ENCODE measurements around the gene GABRR3.

GABRR3 gene

DNA sequence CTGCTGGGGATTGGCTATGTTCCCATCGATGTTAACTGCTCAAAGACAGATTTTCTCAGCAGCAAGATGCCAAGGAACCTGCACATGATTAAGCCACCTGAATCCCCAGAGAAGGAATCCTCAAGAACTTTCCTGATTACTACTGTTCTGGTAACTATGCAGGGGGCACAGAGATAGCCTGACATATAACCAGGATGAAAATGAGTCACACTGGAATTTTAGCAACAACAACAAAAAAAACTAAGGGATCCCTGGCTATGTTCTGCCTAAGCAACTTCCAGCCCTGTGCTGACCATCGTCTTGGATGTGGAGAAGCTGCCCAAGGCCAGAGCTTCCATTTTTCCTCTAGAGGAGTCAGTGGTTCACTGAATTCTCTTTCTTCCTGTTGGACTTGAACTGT lies 76.7 kb downstream of the GABRR3 start:
- TF ChIP-seq CTCF (IDR thresholded peaks at IDR 0.05) = no peak
- DNase-seq = no peak
- Histone ChIP-seq H3K27ac (no peak overlapping the region), H3K27me3 (no peaks in the 10 kb centered on the region), H3K36me3 (peaks cover 7 to 47% (median 33%) of the 10 kb centered on the region in 3 donors), H3K9me3 (no peaks in the 10 kb centered on the region), H3K4me3 (no peak overlapping the region), H3K4me1 (peaks cover 0 to 7% (median 0%) of the 10 kb centered on the region in 4 donors)
- intact Hi-C loops (cut with DNase I; ENCODE audit: low total_unique reads) = no loop called here

- no peaks in the 10 kb centered on the region for H3K27me3 ChIP-seq
- TF ChIP-seq CTCF (IDR thresholded peaks at IDR 0.05) = no peak
- peaks cover 13 to 53% (median 35%) of the 10 kb centered on the region in 3 donors for H3K36me3 ChIP-seq
- no peak overlapping the region for H3K4me3 ChIP-seq
- H3K27ac ChIP-seq = no peak overlapping the region
- H3K4me1 ChIP-seq = peaks cover 0 to 7% (median 0%) of the 10 kb centered on the region in 4 donors
- no peaks in the 10 kb centered on the region for H3K9me3 ChIP-seq
- intact Hi-C loops (cut with DNase I; ENCODE audit: low total_unique reads) = no loop called here
- no peak for DNase-seq
Measured at GRCh38 chr3:97957617-97958311, 77.4 kb downstream of the GABRR3 start.

DNA sequence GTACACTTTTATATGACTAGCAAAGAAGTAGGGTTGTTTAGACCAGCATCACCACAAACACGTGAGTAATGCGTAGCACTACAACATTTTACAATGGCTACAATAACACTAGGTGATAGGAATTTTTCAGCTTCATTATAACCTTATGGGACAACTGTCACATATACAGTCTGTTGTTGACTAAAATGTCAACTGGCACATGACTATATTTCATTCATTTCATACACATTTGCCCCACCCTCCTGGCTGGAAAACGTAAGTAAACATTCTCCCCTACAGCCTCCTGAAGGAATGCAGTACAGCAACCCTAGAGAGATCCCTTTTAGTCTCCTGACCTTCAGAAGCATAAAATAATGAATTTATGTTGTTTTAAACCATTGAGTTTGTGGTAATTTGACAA lies 79.1 kb downstream of the GABRR3 start:
- Histone ChIP-seq H3K4me1 (no peaks in the 10 kb centered on the region), H3K36me3 (peaks cover 17 to 64% (median 35%) of the 10 kb centered on the region in 3 donors), H3K27ac (no peak overlapping the region), H3K4me3 (no peak overlapping the region), H3K9me3 (no peaks in the 10 kb centered on the region), H3K27me3 (no peaks in the 10 kb centered on the region)
- no peak for DNase-seq
- no peak for TF ChIP-seq CTCF (IDR thresholded peaks at IDR 0.05)
- intact Hi-C loops (cut with DNase I; ENCODE audit: low total_unique reads) = no loop called here

DNA sequence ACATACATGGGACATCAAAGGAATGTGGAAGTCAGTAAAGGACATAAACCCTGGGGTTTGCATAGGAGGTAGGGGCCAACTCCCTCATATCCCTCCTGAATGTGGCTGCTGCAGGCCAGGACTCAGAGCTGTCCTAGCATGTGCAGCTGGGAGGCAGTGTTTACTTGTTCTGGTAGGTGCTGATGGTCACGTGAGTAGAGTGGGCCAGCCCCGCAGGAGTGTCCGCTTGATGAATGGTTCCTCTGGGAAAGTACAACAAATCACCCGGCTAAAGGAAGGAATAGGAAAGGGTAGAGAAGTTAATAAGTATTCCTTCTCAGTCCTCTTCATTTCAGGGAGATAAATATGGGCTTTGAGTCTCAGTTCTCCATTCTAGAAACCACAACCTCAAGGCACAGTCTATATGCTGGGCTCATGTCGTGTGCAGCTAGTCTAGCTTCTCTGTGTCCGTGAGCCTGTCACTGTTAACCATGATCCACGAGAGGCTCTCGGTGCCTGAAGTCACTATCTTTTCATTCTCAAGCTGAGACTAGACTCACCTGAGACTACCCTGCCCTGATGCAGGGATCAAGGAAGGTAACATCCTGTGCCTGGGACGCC lies 80.8 kb downstream of the GABRR3 start:
- H3K4me3 ChIP-seq = no peak overlapping the region
- intact Hi-C loops (cut with DNase I; ENCODE audit: low total_unique reads) = no loop called here
- TF ChIP-seq CTCF (IDR thresholded peaks at IDR 0.05) = no peak

GRCh38 chr3:97952872-97953271 lies 82.2 kb downstream of the GABRR3 start:
- H3K9me3 ChIP-seq = no peaks in the 10 kb centered on the region
- no peaks in the 10 kb centered on the region for H3K4me1 ChIP-seq
- no peak for TF ChIP-seq CTCF (IDR thresholded peaks at IDR 0.05)
- no peak overlapping the region for H3K27ac ChIP-seq
- no peak overlapping the region for H3K4me3 ChIP-seq
- DNase-seq = no peak
- H3K27me3 ChIP-seq = no peaks in the 10 kb centered on the region
- intact Hi-C loops (cut with DNase I; ENCODE audit: low total_unique reads) = no loop called here
- H3K36me3 ChIP-seq = peaks cover 26 to 83% (median 58%) of the 10 kb centered on the region in 3 donors

More for the DNA sequence above, 80.8 kb downstream of the GABRR3 start:
- Histone ChIP-seq H3K4me1 (no peaks in the 10 kb centered on the region), H3K9me3 (no peaks in the 10 kb centered on the region), H3K27ac (no peak overlapping the region), H3K36me3 (peaks cover 25 to 77% (median 51%) of the 10 kb centered on the region in 3 donors), H3K27me3 (no peaks in the 10 kb centered on the region)
- no peak for DNase-seq

Data from tibial artery (tissue), 4 donors.